ENCODE results near the gene PLPPR3.

The PLPPR3 gene

GRCh38 chr19:795691-796581 lies 25.8 kb downstream of the PLPPR3 start:
- no peak for DNase-seq

GRCh38 chr19:795073-795611 lies 26.6 kb downstream of the PLPPR3 start:
- DNase-seq: no peak

GRCh38 chr19:793806-794205 lies 27.9 kb downstream of the PLPPR3 start:
- DNase-seq: no peak

DNA sequence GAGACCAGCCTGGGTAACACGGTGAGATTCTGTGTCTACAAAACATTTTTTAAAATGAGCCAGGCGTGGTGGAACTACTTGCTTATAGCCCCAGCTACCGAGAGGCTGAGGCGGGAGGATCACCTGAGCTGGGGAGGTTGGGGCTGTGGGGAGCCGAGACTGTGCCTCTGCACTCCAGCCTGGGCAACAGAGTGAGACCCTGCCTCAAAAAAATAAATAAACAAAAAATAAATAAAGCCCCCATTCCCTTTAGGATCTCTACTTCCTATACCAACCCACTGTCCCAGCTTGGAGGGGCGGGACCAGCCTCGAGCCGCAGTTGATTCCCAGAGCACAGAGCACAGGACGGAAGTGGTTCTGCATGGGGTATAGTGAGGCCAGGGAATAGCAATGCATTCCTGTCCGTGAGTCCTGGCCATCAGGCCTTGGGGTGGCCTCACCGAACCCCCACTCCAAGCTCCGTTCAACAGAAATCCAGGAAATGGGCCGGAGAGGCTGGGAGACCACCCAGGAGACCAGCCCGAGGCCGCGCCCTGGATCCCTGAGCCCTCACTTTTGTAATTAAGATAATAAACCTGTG lies 29.4 kb downstream of the PLPPR3 start:
- DNase-seq: no peak

GRCh38 chr19:791567-792305 lies 30.0 kb downstream of the PLPPR3 start:
- no peak for DNase-seq

GRCh38 chr19:791007-791566 lies 30.7 kb downstream of the PLPPR3 start:
- DNase-seq: no peak

GRCh38 chr19:789701-790060 lies 32.1 kb downstream of the PLPPR3 start:
- DNase-seq: no peak

GRCh38 chr19:788983-789700 lies 32.6 kb downstream of the PLPPR3 start:
- no peak for DNase-seq

DNA sequence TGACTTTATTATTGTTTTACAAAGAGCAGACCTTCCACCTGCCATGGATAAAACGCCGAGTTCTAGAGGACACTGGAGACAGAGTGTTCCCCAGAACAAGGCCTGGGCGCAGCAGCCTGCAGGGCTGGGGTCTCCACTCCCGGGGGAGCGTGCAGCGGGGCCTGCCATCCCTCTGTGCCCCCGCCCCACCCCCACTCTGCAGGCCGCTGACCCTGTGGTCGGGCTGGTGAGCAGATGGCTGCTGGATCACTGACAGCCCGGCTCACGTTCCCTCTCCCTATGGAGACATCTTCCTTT lies 33.1 kb downstream of the PLPPR3 start:
- no peak for DNase-seq

DNA sequence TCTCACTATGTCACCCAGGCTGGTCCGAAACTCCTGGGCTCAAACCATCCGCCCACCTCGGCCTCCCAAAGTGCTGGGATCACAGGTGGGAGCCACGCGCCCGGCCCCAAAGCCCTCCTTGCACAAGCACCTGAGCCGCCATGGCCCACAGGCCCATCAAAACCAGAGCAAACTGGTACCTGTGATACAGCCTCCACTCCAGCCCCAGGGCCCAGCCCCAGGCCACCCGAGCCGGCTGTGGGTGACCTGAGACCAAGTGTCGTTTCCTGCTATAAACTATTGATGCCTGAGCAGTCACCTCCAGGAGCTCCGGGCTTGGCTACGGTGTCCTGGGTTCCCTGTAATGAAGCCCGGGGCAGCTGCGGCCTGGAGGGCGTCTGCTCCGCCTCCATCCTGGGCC lies 34.2 kb downstream of the PLPPR3 start:
- DNase-seq: no peak

- DNase-seq: no peak
Observed at GRCh38 chr19:784541-784940, 37.2 kb downstream of the PLPPR3 start.

GRCh38 chr19:782878-783668 lies 38.7 kb downstream of the PLPPR3 start:
- no peak for DNase-seq

- DNase-seq: no peak
Observed at GRCh38 chr19:782185-782877, 39.4 kb downstream of the PLPPR3 start.

DNA sequence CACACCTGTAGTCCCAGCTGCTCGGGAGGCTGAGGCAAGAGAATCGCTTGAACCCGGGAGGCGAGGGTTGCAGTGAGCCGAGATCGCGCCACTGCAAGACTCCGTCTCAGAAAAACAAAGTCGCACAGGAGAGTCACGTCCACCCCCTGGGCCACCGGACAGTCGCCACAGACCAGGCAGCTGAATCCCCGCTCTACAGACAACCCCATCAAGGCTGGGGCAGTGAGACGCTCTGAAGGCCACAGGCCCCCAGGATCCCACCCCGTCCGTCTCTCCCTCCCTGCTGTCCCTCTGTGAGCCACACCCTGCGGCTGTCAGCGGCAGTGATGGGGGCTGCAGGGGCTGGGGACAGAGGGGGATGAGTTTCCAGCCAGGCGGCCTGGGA lies 40.0 kb downstream of the PLPPR3 start:
- DNase-seq: no peak

DNA sequence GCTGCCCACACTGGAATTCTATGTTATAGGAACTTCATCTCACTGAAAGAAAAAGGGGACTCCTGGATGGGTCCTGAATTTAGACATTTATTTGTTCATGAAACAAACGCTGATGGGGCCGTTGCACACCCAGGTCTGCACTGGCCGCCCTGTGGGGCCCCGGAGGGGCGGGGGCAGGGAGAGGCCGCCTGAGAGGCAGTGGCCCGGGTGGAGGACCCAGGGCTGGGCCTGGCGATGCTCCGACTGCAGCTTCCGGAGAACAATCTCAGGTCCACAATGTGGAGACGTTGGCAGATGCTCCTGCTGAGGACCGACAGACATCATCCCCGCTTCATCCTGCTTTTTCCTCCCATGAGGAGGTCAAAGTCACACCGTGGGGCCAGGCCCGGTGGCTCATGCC lies 40.8 kb downstream of the PLPPR3 start:
- DNase-seq: no peak

DNA sequence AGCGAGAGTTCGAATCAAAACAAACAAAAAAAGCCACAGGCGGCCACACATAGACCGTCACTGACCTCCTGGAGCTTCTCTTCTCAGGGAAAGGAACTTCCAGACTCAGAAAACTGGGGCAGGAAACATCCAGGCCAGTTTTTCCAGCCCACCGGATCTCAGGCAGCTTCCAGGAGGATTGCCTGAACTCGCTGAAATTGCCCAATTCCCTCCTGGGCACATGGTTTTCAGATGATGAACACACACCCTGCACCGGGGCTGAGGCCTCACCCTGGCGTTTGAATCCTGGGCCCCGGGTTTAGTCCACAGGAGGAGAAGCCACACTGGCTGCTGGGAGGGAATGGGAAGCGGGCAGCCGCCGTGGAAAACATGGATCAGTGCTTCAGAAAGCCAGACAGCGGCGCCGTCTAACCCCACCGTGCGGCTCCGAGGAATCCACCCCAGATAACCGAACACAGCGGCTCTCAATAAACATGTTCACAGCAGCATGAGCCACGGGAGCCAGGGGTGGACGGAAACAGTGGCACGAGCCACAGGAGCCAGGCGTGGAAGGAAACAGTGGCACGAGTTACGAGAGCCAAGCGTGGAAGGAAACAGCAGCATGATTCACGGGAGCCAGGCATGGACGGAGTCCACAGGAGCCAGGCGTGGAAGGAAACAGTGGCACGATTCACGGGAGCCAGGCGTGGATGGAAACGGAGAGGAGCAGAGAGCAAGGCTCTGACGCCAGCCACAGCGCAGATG lies 42.7 kb downstream of the PLPPR3 start:
- DNase-seq: no peak

- DNase-seq: no peak
Observed at GRCh38 chr19:776549-776948, 45.2 kb downstream of the PLPPR3 start.

GRCh38 chr19:772730-773436 lies 48.9 kb downstream of the PLPPR3 start:
- no peak for DNase-seq

- DNase-seq: no peak
Observed at GRCh38 chr19:772063-772462, 49.7 kb downstream of the PLPPR3 start.

DNA sequence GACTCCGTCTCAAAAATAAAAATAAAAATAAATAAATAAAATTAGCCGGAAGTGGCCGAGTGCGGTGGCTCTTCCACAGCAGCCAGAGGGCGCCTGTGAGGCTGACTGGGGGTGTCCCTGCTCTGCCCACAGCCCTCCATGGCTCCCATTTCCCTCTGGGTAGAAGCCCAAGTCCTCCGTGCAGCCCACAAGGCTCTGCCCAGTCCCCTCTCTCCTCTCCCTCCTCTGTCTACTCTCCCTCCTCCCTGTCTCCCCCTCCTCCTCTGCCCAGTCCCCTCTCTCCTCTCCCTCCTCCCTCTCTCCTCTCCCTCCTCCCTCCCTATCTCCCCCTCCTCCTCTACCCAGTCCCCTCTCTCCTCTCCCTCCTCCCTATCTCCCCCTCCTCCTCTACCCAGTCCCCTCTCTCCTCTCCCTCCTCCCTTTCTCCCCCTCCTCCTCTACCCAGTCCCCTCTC lies 50.4 kb downstream of the PLPPR3 start:
- peak; percentile 16 for DNase-seq

All from activated CD4-positive, alpha-beta T cell treated with anti-CD3 and anti-CD28 coated beads, Interleukin-2, amount 50 U/mL, for 16 hours (primary cell).